Measurements from ENCODE around the gene OAS3. TPM values are rescaled to one million over a fixed set of nuclear protein-coding genes. Genes with fewer than 3 reads are reported as not detected.
"Not testable (repeated sequence)": the region's sequence is repeated elsewhere in the genome, so short reads cannot be mapped to it uniquely, and the experiment has no call there.

The OAS3 gene
- total RNA-seq, 1 experiment from 2014 or later: 1.2 TPM

- TF ChIP-seq KAT7 (CRISPR knock-in tag; IDR thresholded peaks at IDR 0.05; ENCODE audit: borderline replicate concordance): no peak
- TF ChIP-seq ATF2 (CRISPR knock-in tag; IDR thresholded peaks at IDR 0.05; ENCODE audit: borderline replicate concordance, low read depth): no peak
- TF ChIP-seq NR3C1 (CRISPR knock-in tag; conservative IDR thresholded peaks at IDR 0.05; ENCODE audit: low read depth): no peak
- no peak for TF ChIP-seq USF1 (CRISPR knock-in tag; IDR thresholded peaks at IDR 0.05)
- TF ChIP-seq E2F4 (CRISPR knock-in tag; IDR thresholded peaks at IDR 0.05; ENCODE audit: borderline replicate concordance, low read depth): no peak
- TF ChIP-seq TCF7 (CRISPR knock-in tag; IDR thresholded peaks at IDR 0.05; ENCODE audit: low read depth): no peak
- TF ChIP-seq ZNF138 (CRISPR knock-in tag; conservative IDR thresholded peaks at IDR 0.05): no peak
- no peak for TF ChIP-seq AR (CRISPR knock-in tag; IDR thresholded peaks at IDR 0.05)
Measured at GRCh38 chr12:112988224-112988623, 50.0 kb downstream of the OAS3 start (continued).

GRCh38 chr12:112988823-112989385 is 50.6 kb downstream of the OAS3 start:
- Mint-ChIP-seq H3K4me1 (peaks cover 16% of the 10 kb centered on the region), H3K9me3 (peaks cover 36% of the 10 kb centered on the region)
- CTCF ChIA-PET: interaction anchor here (1.3 kb wide), 1 partner anchor 88 kb away, joined by 3 read pairs; no protein-coding TSS in a partner anchor
- H3K36me3 Mint-ChIP-seq; ATAC-seq; POLR2A ChIA-PET; H3K4me3 Mint-ChIP-seq; DNase-seq (ENCODE audit: low spot score); H3K27me3 Mint-ChIP-seq (ENCODE audit: low read depth); H3K27ac Mint-ChIP-seq: not testable (repeated sequence)

- no peak for TF ChIP-seq ZBTB43 (CRISPR knock-in tag; IDR thresholded peaks at IDR 0.05)
- no peak for TF ChIP-seq ZNF121 (CRISPR knock-in tag; IDR thresholded peaks at IDR 0.05)
- no peak for TF ChIP-seq ZNF512 (CRISPR knock-in tag; IDR thresholded peaks at IDR 0.05; ENCODE audit: borderline replicate concordance)
- no peak for TF ChIP-seq SOX15 (CRISPR knock-in tag; IDR thresholded peaks at IDR 0.05)
- TF ChIP-seq NR1H2 (CRISPR knock-in tag; IDR thresholded peaks at IDR 0.05): no peak
- TF ChIP-seq CREB1 (CRISPR knock-in tag; IDR thresholded peaks at IDR 0.05): no peak
- no peak for TF ChIP-seq PRRX2 (CRISPR knock-in tag; IDR thresholded peaks at IDR 0.05)
- no peak for TF ChIP-seq JUN (CRISPR knock-in tag; IDR thresholded peaks at IDR 0.05)
- no peak for TF ChIP-seq HMGA2 (CRISPR knock-in tag; IDR thresholded peaks at IDR 0.05)
- no peak for TF ChIP-seq E2F1 (CRISPR knock-in tag; IDR thresholded peaks at IDR 0.05)
- no peak overlapping the region for H3K27ac Mint-ChIP-seq
- DNase-seq (ENCODE audit: low spot score) (no peak), ATAC-seq (no peak)
- ChIA-PET POLR2A (no interaction called here), CTCF (interaction anchor here (0.6 to 1.2 kb wide), 3 partner anchors 46 to 1368 kb away, joined by 3 to 5 read pairs (median 3); no protein-coding TSS in a partner anchor)
- H3K9me3 Mint-ChIP-seq: peaks cover 29% of the 10 kb centered on the region
- H3K36me3 Mint-ChIP-seq: peaks cover 4% of the 10 kb centered on the region; the same call in 1 of the 2 replicates
- no peak overlapping the region for H3K4me3 Mint-ChIP-seq
- peaks cover 16% of the 10 kb centered on the region for H3K4me1 Mint-ChIP-seq
- H3K27me3 Mint-ChIP-seq (ENCODE audit: low read depth): no peaks in the 10 kb centered on the region
Measured at GRCh38 chr12:112989806-112990205, 51.5 kb downstream of the OAS3 start.

Measured in WTC11 (cell line).